ENCODE measurements around the gene SLC16A6.
A peak's percentile ranks its signal among the peaks of the same experiment; 100 is the strongest.
"Not testable (repeated sequence)": the region's sequence is repeated elsewhere in the genome, so short reads cannot be mapped to it uniquely, and the experiment has no call there.

SLC16A6 gene

GRCh38 chr17:68288804-68289203 lies 2.1 kb downstream of the SLC16A6 start:
- DNase-seq: no peak

GRCh38 chr17:68288375-68288774 lies 2.6 kb downstream of the SLC16A6 start:
- DNase-seq: no peak

GRCh38 chr17:68281965-68282364 lies 9.0 kb downstream of the SLC16A6 start:
- not testable (repeated sequence) for DNase-seq

- DNase-seq: no peak
Measured at GRCh38 chr17:68277807-68278206, 13.1 kb downstream of the SLC16A6 start.

- DNase-seq: not testable (repeated sequence)
Measured at GRCh38 chr17:68276339-68276738, 14.6 kb downstream of the SLC16A6 start.

- no peak for DNase-seq
Measured at GRCh38 chr17:68273722-68274121, 17.2 kb downstream of the SLC16A6 start.

GRCh38 chr17:68265833-68266232 lies 25.1 kb downstream of the SLC16A6 start:
- not testable (repeated sequence) for DNase-seq

- DNase-seq: not testable (repeated sequence)
Measured at GRCh38 chr17:68263101-68263681, 27.7 kb downstream of the SLC16A6 start.

GRCh38 chr17:68262467-68262866 lies 28.5 kb downstream of the SLC16A6 start:
- DNase-seq: not testable (repeated sequence)

- no peak for DNase-seq
Measured at GRCh38 chr17:68260051-68260762, 30.7 kb downstream of the SLC16A6 start.

- DNase-seq: not testable (repeated sequence)
Measured at GRCh38 chr17:68259648-68259951, 31.3 kb downstream of the SLC16A6 start.

GRCh38 chr17:68258890-68259647 lies 31.9 kb downstream of the SLC16A6 start:
- DNase-seq: not testable (repeated sequence)

- no peak for DNase-seq
Measured at GRCh38 chr17:68257934-68258333, 33.0 kb downstream of the SLC16A6 start.

GRCh38 chr17:68256701-68257100 lies 34.2 kb downstream of the SLC16A6 start:
- DNase-seq: not testable (repeated sequence)

GRCh38 chr17:68255731-68256538 lies 35.0 kb downstream of the SLC16A6 start:
- no peak for DNase-seq

GRCh38 chr17:68255151-68255550 lies 35.8 kb downstream of the SLC16A6 start:
- no peak for DNase-seq

- DNase-seq: not testable (repeated sequence)
Measured at GRCh38 chr17:68253426-68253825, 37.5 kb downstream of the SLC16A6 start.

- no peak for DNase-seq
Measured at GRCh38 chr17:68249354-68249765, 41.6 kb downstream of the SLC16A6 start.

- no peak for DNase-seq
Measured at GRCh38 chr17:68248891-68249290, 42.0 kb downstream of the SLC16A6 start.

GRCh38 chr17:68248199-68248825 lies 42.6 kb downstream of the SLC16A6 start:
- peak; percentile 43 for DNase-seq

GRCh38 chr17:68247445-68248198 lies 43.3 kb downstream of the SLC16A6 start, which contains the start of gene AMZ2:
Gene AMZ2, plus strand, starts transcription at chr17:68248043. Its CDS starts 2,145 bp downstream, at chr17:68250188.
- DNase-seq: peak; percentile 86
